H1 (cell line): ENCODE results near the gene CNDP2. TPM values are rescaled to one million over a fixed set of nuclear protein-coding genes. Genes with fewer than 3 reads are reported as not detected.

ENCODE experiments used
- CTCF ChIA-PET: fragments of 300-600 bp; sonication (Branson Sonifier 250); formaldehyde crosslinking; loops from one replicate; lab custom pipeline; 2021; ENCODE audit not compliant: partially characterized antibody; lab: Charles Lee
- POLR2A ChIA-PET: fragments of 300-600 bp; sonication (Branson Sonifier 250); formaldehyde crosslinking; loops from one replicate; lab custom pipeline; 2021; ENCODE audit warnings: inconsistent platforms; ENCODE audit not compliant: partially characterized antibody; lab: Charles Lee
- DNase-seq, 2 experiments: peaks; one replicate each; pipeline versions ENCODE4 v3.0.0 to v3.0.0-alpha.2; 2010 to 2022; ENCODE audit warnings: low spot score in 2 of 2, low read depth in 1 of 2, mixed read lengths in 1 of 2
- FAIRE-seq: peaks from 2 replicates; lab custom pipeline; 2011; peaks lifted over from hg19 to GRCh38; lab: Jason Lieb, UNC
- H2AFZ ChIP-seq: 2 replicates; pipeline ENCODE4 v1.8.1; 2012; ENCODE audit warnings: low read length, inconsistent platforms
- H2AK5ac ChIP-seq: 2 replicates; pipeline ENCODE4 v1.6.1; 2013; ENCODE audit warnings: low read depth, low read length
- H2BK120ac ChIP-seq: replicated peaks from 2 replicates; pipeline ENCODE3; 2013; ENCODE audit warnings: low read depth, low read length, inconsistent platforms
- H2BK12ac ChIP-seq: 2 replicates; pipeline ENCODE4 v1.6.1; 2013; ENCODE audit warnings: low read depth, low read length
- H2BK15ac ChIP-seq: 2 replicates; pipeline ENCODE4 v1.6.1; 2013; ENCODE audit warnings: low read length
- H2BK20ac ChIP-seq: 2 replicates; pipeline ENCODE4 v1.6.1; 2013; ENCODE audit warnings: low read length
- H2BK5ac ChIP-seq: 2 replicates; pipeline ENCODE4 v1.6.1; 2013; ENCODE audit warnings: low read depth, low read length
- H3K14ac ChIP-seq: 2 replicates; pipeline ENCODE4 v1.6.1; 2013; ENCODE audit warnings: inconsistent platforms; ENCODE audit not compliant: insufficient read length
- H3K18ac ChIP-seq: 2 replicates; pipeline ENCODE4 v1.6.1; 2013; ENCODE audit warnings: low read length; ENCODE audit errors: extremely low read depth
- H3K23ac ChIP-seq: 2 replicates; pipeline ENCODE4 v1.6.1; 2013; ENCODE audit warnings: inconsistent platforms; ENCODE audit not compliant: insufficient read length
- H3K23me2 ChIP-seq: 2 replicates; pipeline ENCODE4 v1.6.1; 2013; ENCODE audit warnings: low read depth, low read length
- H3K27ac ChIP-seq: 2 replicates; pipeline ENCODE4 v1.6.1; 2011; ENCODE audit warnings: low read depth, low read length, inconsistent platforms
- H3K27me3 ChIP-seq, 4 experiments: replicated peaks in 1 of 4; 1 replicate in 1 of 4; 2 replicates in 3 of 4; pipeline versions ENCODE4 v1.6.1 to v1.8.1; 2011 to 2013; ENCODE audit warnings: low read length in 3 of 4, mild to moderate bottlenecking in 3 of 4, inconsistent platforms in 2 of 4, mixed read lengths in 2 of 4, moderate library complexity in 1 of 4; ENCODE audit not compliant: control insufficient read depth in 3 of 4, insufficient read depth in 3 of 4; ENCODE audit errors: extremely low read depth in 1 of 4
- H3K36me3 ChIP-seq, 4 experiments: 2 replicates each; pipeline versions ENCODE4 v1.6.1 to v1.8.1; 2011 to 2013; ENCODE audit warnings: mild to moderate bottlenecking in 4 of 4, low read length in 3 of 4, moderate library complexity in 2 of 4, control low read depth in 1 of 4, inconsistent platforms in 1 of 4; ENCODE audit not compliant: insufficient read depth in 4 of 4, control insufficient read depth in 2 of 4
- H3K4ac ChIP-seq: replicated peaks from 2 replicates; pipeline ENCODE3; 2013; ENCODE audit warnings: low read length, low read depth, mixed read lengths, inconsistent platforms; ENCODE audit not compliant: insufficient read length
- H3K4me1 ChIP-seq, 4 experiments: replicated peaks in 1 of 4; 1 replicate in 1 of 4; 2 replicates in 3 of 4; pipeline versions ENCODE4 v1.6.1 to v1.8.1; 2011 to 2013; ENCODE audit warnings: low read length in 3 of 4, inconsistent platforms in 2 of 4, mixed read lengths in 1 of 4; ENCODE audit not compliant: insufficient read depth in 4 of 4, control insufficient read depth in 3 of 4
- H3K4me2 ChIP-seq, 2 experiments: 2 replicates each; pipeline versions ENCODE4 v1.6.1 to v1.8.1; 2011 to 2013; ENCODE audit warnings: low read depth in 2 of 2, low read length in 2 of 2, control low read depth in 1 of 2, inconsistent platforms in 1 of 2, mild to moderate bottlenecking in 1 of 2; ENCODE audit not compliant: insufficient read depth in 1 of 2
- H3K4me3 ChIP-seq, 4 experiments: fragments of 200-600, 300-600 bp in 1 of 4; sonication (generic), shearing (Covaris generic), sonication (Bioruptor Twin) in 1 of 4; 2 replicates each; pipeline versions ENCODE4 v1.5.1 to v1.8.1; 2011 to 2016; ENCODE audit warnings: low read length in 4 of 4, low read depth in 3 of 4, control low read depth in 2 of 4, inconsistent platforms in 2 of 4, mild to moderate bottlenecking in 2 of 4, mixed read lengths in 1 of 4, moderate library complexity in 1 of 4; ENCODE audit not compliant: insufficient read depth in 2 of 4; ENCODE audit errors: extremely low read depth in 1 of 4
- H3K56ac ChIP-seq: replicated peaks from 2 replicates; pipeline ENCODE3; 2013; ENCODE audit warnings: low read depth, mild to moderate bottlenecking, mixed read lengths, low read length, inconsistent platforms; ENCODE audit not compliant: insufficient read length
- H3K79me1 ChIP-seq: 2 replicates; pipeline ENCODE4 v1.6.1; 2013; ENCODE audit warnings: low read depth, low read length, control low read depth
- H3K79me2 ChIP-seq, 2 experiments: 2 replicates each; pipeline versions ENCODE4 v1.6.1 to v1.8.1; 2012 to 2013; ENCODE audit warnings: low read length in 2 of 2, mild to moderate bottlenecking in 2 of 2, inconsistent platforms in 1 of 2; ENCODE audit not compliant: insufficient read depth in 2 of 2, control insufficient read depth in 1 of 2
- H3K9ac ChIP-seq, 4 experiments: replicated peaks in 1 of 4; 1 replicate in 1 of 4; 2 replicates in 3 of 4; pipeline versions ENCODE4 v1.6.1 to v1.8.1; 2011 to 2013; ENCODE audit warnings: low read depth in 3 of 4, low read length in 3 of 4, control low read depth in 2 of 4, mild to moderate bottlenecking in 2 of 4, moderate library complexity in 2 of 4, inconsistent platforms in 1 of 4; ENCODE audit errors: extremely low read depth in 1 of 4
- H3K9me3 ChIP-seq, 2 experiments: 2 replicates each; pipeline versions ENCODE4 v1.6.1 to v1.8.1; 2012 to 2013; ENCODE audit warnings: mild to moderate bottlenecking in 2 of 2, moderate library complexity in 2 of 2, control low read depth in 1 of 2, inconsistent platforms in 1 of 2, low read depth in 1 of 2, low read length in 1 of 2, mixed read lengths in 1 of 2; ENCODE audit not compliant: insufficient read depth in 2 of 2
- H4K20me1 ChIP-seq, 2 experiments: replicated peaks in 1 of 2; 2 replicates each; pipeline versions ENCODE3 to v1.8.1; 2011 to 2013; ENCODE audit warnings: inconsistent platforms in 2 of 2, low read length in 2 of 2, mild to moderate bottlenecking in 1 of 2; ENCODE audit not compliant: insufficient read depth in 2 of 2, control insufficient read depth in 1 of 2
- H4K5ac ChIP-seq: 2 replicates; pipeline ENCODE4 v1.6.1; 2013; ENCODE audit warnings: low read length, low read depth, mixed read lengths, inconsistent platforms; ENCODE audit not compliant: insufficient read length
- H4K8ac ChIP-seq: 2 replicates; pipeline ENCODE4 v1.8.0; 2013; ENCODE audit warnings: mild to moderate bottlenecking, moderate library complexity, low read length, inconsistent platforms; ENCODE audit not compliant: insufficient read depth; ENCODE audit errors: extremely low read depth
- H4K91ac ChIP-seq: replicated peaks from 2 replicates; pipeline ENCODE3; 2013; ENCODE audit warnings: low read length, mixed read lengths, inconsistent platforms; ENCODE audit not compliant: insufficient read length
- CBX8 ChIP-seq: fragments of 300-800, 300-1000 bp; sonication (generic); IDR thresholded peaks from 2 replicates; pipeline ENCODE4 v1.7.1; 2016; ENCODE audit warnings: low read depth, low read length, borderline replicate concordance
- CEBPB ChIP-seq: IDR thresholded peaks from 2 replicates; pipeline ENCODE4 v1.6.1; 2012; ENCODE audit warnings: low read depth, low read length
- FOSL1 ChIP-seq: IDR thresholded peaks from 2 replicates; pipeline ENCODE4 v1.6.1; 2011; ENCODE audit warnings: mild to moderate bottlenecking, low read depth, low read length, moderate library complexity; ENCODE audit not compliant: insufficient read depth
- SP4 ChIP-seq: IDR thresholded peaks from 2 replicates; pipeline ENCODE4 v1.6.1; 2012; ENCODE audit warnings: low read length, inconsistent platforms
- TEAD4 ChIP-seq: IDR thresholded peaks from 2 replicates; pipeline ENCODE4 v1.6.1; 2012; ENCODE audit warnings: low read depth, low read length, inconsistent platforms, mixed read lengths
- WGBS, 2 experiments: shearing (Covaris generic) in 1 of 2; methylation state at CpG; one replicate each; pipeline versions ENCODE4 v1.1.6 to v1.1.7; 2013 to 2015; ENCODE audit warnings: low lambda C conversion rate in 2 of 2, mixed read lengths in 2 of 2, inconsistent platforms in 1 of 2, low coverage in 1 of 2, missing lambda C conversion rate in 1 of 2; ENCODE audit not compliant: insufficient replicate concordance in 2 of 2, insufficient coverage in 1 of 2, insufficient read length in 1 of 2; ENCODE audit errors: extremely low coverage in 1 of 2, missing lambda C conversion rate in 1 of 2; 5-methylcytosine and 5-hydroxymethylcytosine counted together
- polyA plus RNA-seq, 7 experiments: library from polyadenylated mRNA; depleted of rRNA in 3 of 7; stranded (reverse) in 5 of 7; unstranded in 2 of 7; fragments of >200 nt in 5 of 7; fragments of 200-250 nt in 2 of 7; gene quantifications; 1 replicate in 5 of 7; 2 replicates in 1 of 7; 4 replicates in 1 of 7; pipeline versions ENCODE4 v1.2.1 to v1.2.3, GENCODE V29; 2011 to 2013; ENCODE audit warnings: missing spikeins in 2 of 7, mixed read lengths in 2 of 7
- total RNA-seq: library from RNA; stranded (reverse); fragmentation: NEBNext Ultra II Directional; extraction: Animal tissue kit (Norgen Biotek cat#: 25700); gene quantifications from 2 replicates; pipeline ENCODE4 v1.2.1, GENCODE V29; 2021

CNDP2 gene
- total and polyA plus RNA-seq, 2 of the 8 experiments (the other 6 are each of a cell fraction or from before 2014, with no cell fraction given): 71.8 to 243 TPM

- H4K91ac ChIP-seq: no peak overlapping the region
- no peak for TF ChIP-seq CEBPB
- TF ChIP-seq SP4: no peak
- TF ChIP-seq CBX8: no peak
- TF ChIP-seq TEAD4: no peak
- no peak for TF ChIP-seq FOSL1
These were observed 12.7 kb downstream of the CNDP2 start for GRCh38 chr18:74508821-74509225.

More at GRCh38 chr18:74508821-74509225, 12.7 kb downstream of the CNDP2 start:
- H2BK5ac ChIP-seq: no peak overlapping the region
- no peak overlapping the region for H3K4ac ChIP-seq
- CTCF ChIA-PET: interaction anchor here (0.8 kb wide), 1 partner anchor 314 kb away, joined by 3 read pairs; no protein-coding TSS in a partner anchor
- H3K18ac ChIP-seq: no peak overlapping the region
- no peak overlapping the region for H2BK15ac ChIP-seq
- H3K4me3 ChIP-seq: no peak overlapping the region
- no peak overlapping the region for H2AFZ ChIP-seq
- H2BK120ac ChIP-seq: no peak overlapping the region
- H3K56ac ChIP-seq: no peak overlapping the region
- no peaks in the 10 kb centered on the region for H3K9me3 ChIP-seq
- no peak overlapping the region for H3K9ac ChIP-seq
- H3K27me3 ChIP-seq: no peaks in the 10 kb centered on the region
- no peak overlapping the region for H3K4me2 ChIP-seq
- H2AK5ac ChIP-seq: no peak overlapping the region
- peaks cover 0 to 3% (median 2%) of the 10 kb centered on the region in 4 experiments; a peak in 4 of 7 replicates for H3K4me1 ChIP-seq
- FAIRE-seq (no peak), DNase-seq (no peak)
- no peak overlapping the region for H2BK20ac ChIP-seq
- POLR2A ChIA-PET: interaction anchor here (1.0 to 4.6 kb wide), 4 partner anchors 8 to 13 kb away, joined by 3 to 31 read pairs (median 4); partner anchors contain the start of gene CNDP2
- H3K27ac ChIP-seq: no peak overlapping the region
- peaks cover 15 to 86% (median 61%) of the 10 kb centered on the region in 4 experiments for H3K36me3 ChIP-seq
- H3K14ac ChIP-seq: no peak overlapping the region
- no peak overlapping the region for H4K8ac ChIP-seq
- peaks cover 17 to 22% of the 10 kb centered on the region in 2 experiments for H4K20me1 ChIP-seq
- 96% methylated on average over 11 of the region's 11 CpGs; no CpG with 5 or more reads in 1 of the 2 experiments for WGBS, 2 experiments
- H4K5ac ChIP-seq: no peak overlapping the region
- H3K79me2 ChIP-seq: no peaks in the 10 kb centered on the region; a peak in 1 of 4 replicates
- H2BK12ac ChIP-seq: no peak overlapping the region
- H3K23me2 ChIP-seq: no peaks in the 10 kb centered on the region
- peaks cover 11% of the 10 kb centered on the region for H3K79me1 ChIP-seq
- no peak overlapping the region for H3K23ac ChIP-seq
